ENCODE results near the gene RYR1. TPM values are rescaled to one million over a fixed set of nuclear protein-coding genes. Genes with fewer than 3 reads are reported as not detected.

Gene RYR1
- polyA plus RNA-seq, 1 experiment = not detected

DNA sequence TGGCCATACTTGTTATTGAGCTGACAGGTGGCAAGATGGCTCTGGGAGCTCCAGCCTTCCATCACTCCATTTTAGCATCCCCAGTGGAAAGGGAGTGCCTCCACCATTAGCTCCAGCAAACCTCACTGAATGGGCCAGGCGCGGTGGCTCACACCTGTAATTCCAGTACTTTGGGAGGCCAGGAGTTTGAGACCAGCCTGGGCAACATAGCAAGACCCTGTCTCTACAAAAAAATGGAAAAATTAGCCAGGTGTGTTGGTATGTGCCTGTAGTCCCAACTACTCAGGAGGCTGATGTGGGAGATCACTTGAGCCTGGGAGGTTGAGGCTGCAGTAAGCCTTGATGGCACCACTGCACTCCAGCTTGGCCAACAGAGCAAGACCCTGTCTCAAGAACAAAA lies 98.0 kb downstream of the RYR1 start:
- ChIA-PET CTCF (no interaction called here), POLR2A (no interaction called here)
- H3K27me3 ChIP-seq (ENCODE audit: control insufficient read depth, insufficient read depth, low read length) = peaks cover 2% of the 10 kb centered on the region
- no peak overlapping the region for H3K27ac ChIP-seq (ENCODE audit: low read depth, low read length)
- H3K9me3 ChIP-seq (ENCODE audit: control insufficient read depth, insufficient read depth, low read length) = peaks cover 17% of the 10 kb centered on the region
- no peak for DNase-seq (ENCODE audit: low read depth, low spot score)
- TF ChIP-seq CTCF (IDR thresholded peaks at IDR 0.05; ENCODE audit: low read depth, low read length) = no peak
- no peak overlapping the region for H3K4me3 ChIP-seq (ENCODE audit: low read depth, low read length)

GRCh38 chr19:38532939-38533338 lies 99.4 kb downstream of the RYR1 start:
- no peak for TF ChIP-seq CTCF (IDR thresholded peaks at IDR 0.05; ENCODE audit: low read depth, low read length)
- Histone ChIP-seq H3K27me3 (ENCODE audit: control insufficient read depth, insufficient read depth, low read length) (peaks cover 2% of the 10 kb centered on the region), H3K9me3 (ENCODE audit: control insufficient read depth, insufficient read depth, low read length) (peaks cover 14% of the 10 kb centered on the region), H3K4me3 (ENCODE audit: low read depth, low read length) (no peak overlapping the region), H3K27ac (ENCODE audit: low read depth, low read length) (no peak overlapping the region)
- CTCF ChIA-PET = interaction anchor here (1.0 to 1.8 kb wide), 4 partner anchors 11 to 130 kb away, joined by 3 to 6 read pairs (median 4); partner anchors contain the start of gene FAM98C
- POLR2A ChIA-PET = no interaction called here
- DNase-seq (ENCODE audit: low read depth, low spot score) = no peak

DNA sequence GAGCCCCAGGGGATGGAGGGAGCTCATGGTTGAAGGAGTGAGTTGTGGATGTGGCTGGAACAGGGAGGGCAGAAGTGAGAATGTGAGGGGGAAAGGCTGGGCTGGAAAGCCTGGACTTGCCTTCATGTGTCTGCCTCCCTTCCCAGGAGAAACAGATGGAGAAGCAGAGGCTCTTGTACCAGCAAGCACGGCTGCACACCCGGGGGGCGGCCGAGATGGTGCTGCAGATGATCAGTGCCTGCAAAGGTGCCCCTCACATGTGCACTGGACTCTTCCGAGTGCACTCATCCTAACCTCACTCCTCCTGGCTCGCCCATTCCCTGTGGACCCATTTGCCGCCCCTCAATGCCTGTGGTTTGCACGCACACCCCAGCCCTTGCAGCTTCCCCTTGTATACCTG lies 101.1 kb downstream of the RYR1 start:
- no peak for DNase-seq (ENCODE audit: low read depth, low spot score)
- ChIA-PET CTCF (interaction anchor here (1.3 to 1.8 kb wide), 2 partner anchors 9 to 10 kb away, joined by 6 read pairs; no protein-coding TSS in a partner anchor), POLR2A (no interaction called here)
- TF ChIP-seq CTCF (IDR thresholded peaks at IDR 0.05; ENCODE audit: low read depth, low read length) = no peak
- no peak overlapping the region for H3K4me3 ChIP-seq (ENCODE audit: low read depth, low read length)
- peaks cover 2% of the 10 kb centered on the region for H3K27me3 ChIP-seq (ENCODE audit: control insufficient read depth, insufficient read depth, low read length)
- H3K9me3 ChIP-seq (ENCODE audit: control insufficient read depth, insufficient read depth, low read length) = peaks cover 14% of the 10 kb centered on the region
- H3K27ac ChIP-seq (ENCODE audit: low read depth, low read length) = no peak overlapping the region

DNA sequence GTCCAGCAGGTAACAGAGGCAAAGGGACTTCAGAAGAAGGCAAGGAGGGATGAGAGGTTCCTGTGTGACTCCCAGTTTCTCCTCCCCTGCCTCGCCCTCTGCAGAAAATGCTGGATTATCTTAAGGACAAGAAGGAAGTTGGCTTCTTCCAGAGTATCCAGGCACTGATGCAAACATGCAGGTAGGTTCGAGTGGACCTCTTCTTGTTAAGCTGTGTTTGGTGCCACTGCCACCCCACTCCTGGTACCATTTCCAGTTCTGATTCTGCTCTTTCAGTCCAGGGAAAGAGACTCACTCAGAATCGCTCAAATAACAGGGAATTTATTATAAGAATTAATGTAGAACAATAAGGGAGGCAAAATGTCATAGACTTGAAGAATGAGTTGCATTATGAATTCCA lies 101.7 kb downstream of the RYR1 start:
- DNase-seq (ENCODE audit: low read depth, low spot score) = no peak
- TF ChIP-seq CTCF (IDR thresholded peaks at IDR 0.05; ENCODE audit: low read depth, low read length) = no peak
- peaks cover 2% of the 10 kb centered on the region for H3K27me3 ChIP-seq (ENCODE audit: control insufficient read depth, insufficient read depth, low read length)
- no peak overlapping the region for H3K4me3 ChIP-seq (ENCODE audit: low read depth, low read length)
- CTCF ChIA-PET = interaction anchor here (1.3 kb wide), 1 partner anchor 9 kb away, joined by 6 read pairs; no protein-coding TSS in a partner anchor
- POLR2A ChIA-PET = no interaction called here
- H3K27ac ChIP-seq (ENCODE audit: low read depth, low read length) = no peak overlapping the region
- H3K9me3 ChIP-seq (ENCODE audit: control insufficient read depth, insufficient read depth, low read length) = peaks cover 14% of the 10 kb centered on the region

GRCh38 chr19:38537071-38537936 lies 103.8 kb downstream of the RYR1 start:
- no peak overlapping the region for H3K27ac ChIP-seq (ENCODE audit: low read depth, low read length)
- peaks cover 14% of the 10 kb centered on the region for H3K9me3 ChIP-seq (ENCODE audit: control insufficient read depth, insufficient read depth, low read length)
- POLR2A ChIA-PET = no interaction called here
- H3K4me3 ChIP-seq (ENCODE audit: low read depth, low read length) = no peak overlapping the region
- CTCF ChIA-PET = no interaction called here
- no peak for TF ChIP-seq CTCF (IDR thresholded peaks at IDR 0.05; ENCODE audit: low read depth, low read length)
- peaks cover 2% of the 10 kb centered on the region for H3K27me3 ChIP-seq (ENCODE audit: control insufficient read depth, insufficient read depth, low read length)
- no peak for DNase-seq (ENCODE audit: low read depth, low spot score)
